SK-N-SH (cell line): ENCODE data around the gene NCOA4. TPM values are rescaled to one million over a fixed set of nuclear protein-coding genes. Genes with fewer than 3 reads are reported as not detected.

Experiments
- CTCF ChIA-PET: fragments of 300-600, 350-600 bp; formaldehyde crosslinking; extraction: SDS; loops from one replicate; lab custom pipeline; 2021; lab: Yijun Ruan, JAX
- POLR2A ChIA-PET: fragments of 350-600 bp; sonication (Branson Sonifier 250); formaldehyde crosslinking; extraction: SDS; loops from one replicate; lab custom pipeline; 2020; ENCODE audit warnings: antibody characterized with exemption, inconsistent platforms; lab: Yijun Ruan, JAX
- DNase-seq: peaks from one replicate; pipeline ENCODE4 v3.0.0; 2012
- H2AFZ ChIP-seq: fragments of 200-600 bp; sonication (generic); 2 replicates; pipeline ENCODE4 v1.8.1; 2016; ENCODE audit warnings: antibody characterized with exemption, mild to moderate bottlenecking, low read depth
- H3F3A ChIP-seq: fragments of 200-600 bp; sonication (generic); replicated peaks from 2 replicates; pipeline ENCODE3; 2016; ENCODE audit warnings: antibody characterized with exemption, mild to moderate bottlenecking; ENCODE audit not compliant: insufficient read depth
- H3K27ac ChIP-seq, 2 experiments: fragments of 200-500 bp in 1 of 2; fragments of 200-600 bp in 1 of 2; sonication (Bioruptor generic) in 1 of 2; sonication (generic), shearing (Covaris generic) in 1 of 2; 2 replicates each; pipeline versions ENCODE4 v1.5.1 to v1.6.1; 2014 to 2016; ENCODE audit warnings: low read depth in 2 of 2, inconsistent platforms in 1 of 2, low read length in 1 of 2, mild to moderate bottlenecking in 1 of 2, mixed read lengths in 1 of 2
- H3K27me3 ChIP-seq: fragments of 200-600 bp; sonication (generic), shearing (Covaris generic); 2 replicates; pipeline ENCODE4 v1.6.1; 2016; ENCODE audit warnings: mixed run types; ENCODE audit not compliant: insufficient read depth
- H3K36me3 ChIP-seq, 2 experiments: fragments of 200-500 bp in 1 of 2; fragments of 200-600 bp in 1 of 2; sonication (Bioruptor generic) in 1 of 2; sonication (generic) in 1 of 2; replicated peaks in 1 of 2; 2 replicates each; pipeline versions ENCODE3 to v1.5.1; 2014 to 2016; ENCODE audit warnings: low read length in 1 of 2, mild to moderate bottlenecking in 1 of 2; ENCODE audit not compliant: insufficient read depth in 2 of 2, control insufficient read depth in 1 of 2
- H3K4me1 ChIP-seq, 2 experiments: fragments of 200-500 bp in 1 of 2; fragments of 200-600 bp in 1 of 2; sonication (Bioruptor generic) in 1 of 2; sonication (generic), shearing (Covaris generic) in 1 of 2; 2 replicates each; pipeline versions ENCODE4 v1.5.1 to v1.6.1; 2014 to 2016; ENCODE audit warnings: low read depth in 1 of 2, low read length in 1 of 2, mixed run types in 1 of 2; ENCODE audit not compliant: insufficient read depth in 2 of 2, control insufficient read depth in 1 of 2
- H3K4me2 ChIP-seq: fragments of 200-600 bp; sonication (generic), shearing (Covaris generic); 2 replicates; pipeline ENCODE4 v1.6.1; 2017; ENCODE audit warnings: mixed run types
- H3K4me3 ChIP-seq, 2 experiments: fragments of 200-500 bp in 1 of 2; fragments of 200-600 bp in 1 of 2; sonication (Bioruptor generic) in 1 of 2; sonication (generic), shearing (Covaris generic) in 1 of 2; 2 replicates each; pipeline versions ENCODE4 v1.5.1 to v1.8.1; 2014 to 2016; ENCODE audit warnings: low read depth in 2 of 2, inconsistent platforms in 1 of 2, low read length in 1 of 2, mild to moderate bottlenecking in 1 of 2, mixed read lengths in 1 of 2, moderate library complexity in 1 of 2
- H3K79me2 ChIP-seq: fragments of 200-600 bp; sonication (generic); 2 replicates; pipeline ENCODE4 v1.8.1; 2017; ENCODE audit warnings: mild to moderate bottlenecking; ENCODE audit not compliant: insufficient read depth
- H3K9ac ChIP-seq: fragments of 200-600 bp; sonication (generic); 2 replicates; pipeline ENCODE4 v1.6.1; 2017; ENCODE audit warnings: mixed run types
- H3K9me2 ChIP-seq: fragments of 200-600 bp; sonication (generic); 2 replicates; pipeline ENCODE4 v1.6.1; 2017; ENCODE audit warnings: mixed run types
- H3K9me3 ChIP-seq: fragments of 200-600 bp; sonication (generic); 2 replicates; pipeline ENCODE4 v1.6.1; 2017; ENCODE audit warnings: mixed run types, mild to moderate bottlenecking, moderate library complexity
- H4K20me1 ChIP-seq: fragments of 200-600 bp; sonication (generic); 2 replicates; pipeline ENCODE4 v1.6.1; 2017; ENCODE audit warnings: mild to moderate bottlenecking, mixed run types; ENCODE audit not compliant: insufficient read depth
- CHD2 ChIP-seq: fragments of 150-350 bp; IDR thresholded peaks from 2 replicates; pipeline ENCODE4 v1.6.1; 2018; ENCODE audit warnings: low read length; ENCODE audit not compliant: partially characterized antibody
- EP300 ChIP-seq, 2 experiments: IDR thresholded peaks; 2 replicates each; pipeline versions ENCODE4 v1.4.0 to v1.6.1; 2012; ENCODE audit warnings: borderline replicate concordance in 1 of 2, low read depth in 1 of 2, low read length in 1 of 2
- EZH2phosphoT487 ChIP-seq: fragments of 200-600 bp; sonication (generic); IDR thresholded peaks from 2 replicates; pipeline ENCODE4 v1.6.1; 2017; ENCODE audit warnings: low read depth, mixed run types, mild to moderate bottlenecking, antibody characterized with exemption, moderate library complexity, borderline replicate concordance
- FOXJ3 ChIP-seq: sonication (generic); formaldehyde crosslinking; IDR thresholded peaks from 2 replicates; pipeline ENCODE4 v1.5.1; 2020; ENCODE audit warnings: mild to moderate bottlenecking, missing genetic modification reagents
- FOXM1 ChIP-seq: IDR thresholded peaks from 2 replicates; pipeline ENCODE4 v1.4.0; 2012; ENCODE audit warnings: low read depth, mild to moderate bottlenecking
- GATA2 ChIP-seq: sonication (generic); formaldehyde crosslinking; IDR thresholded peaks from 2 replicates; pipeline ENCODE4 v1.5.0; 2020; ENCODE audit warnings: mild to moderate bottlenecking, missing genetic modification reagents
- IRF3 ChIP-seq: fragments of 150-350 bp; IDR thresholded peaks from 2 replicates; pipeline ENCODE4 v1.6.1; 2016; ENCODE audit warnings: mild to moderate bottlenecking, low read depth, low read length
- JUND ChIP-seq: IDR thresholded peaks from 2 replicates; pipeline ENCODE4 v1.4.0; 2012
- MEF2A ChIP-seq: IDR thresholded peaks from 2 replicates; pipeline ENCODE4 v1.4.0; 2012; ENCODE audit warnings: low read depth, borderline replicate concordance
- NFIC ChIP-seq: IDR thresholded peaks from 2 replicates; pipeline ENCODE4 v1.4.0; 2012; ENCODE audit warnings: borderline replicate concordance
- NRF1 ChIP-seq: IDR thresholded peaks from 2 replicates; pipeline ENCODE4 v1.6.1; 2012; ENCODE audit warnings: low read depth, mild to moderate bottlenecking, low read length
- PBX3 ChIP-seq: IDR thresholded peaks from 2 replicates; pipeline ENCODE4; 2012
- POLR2AphosphoS5 ChIP-seq: IDR thresholded peaks from 2 replicates; pipeline ENCODE4 v1.6.1; 2012; ENCODE audit warnings: low read depth, low read length
- RCOR1 ChIP-seq: fragments of 150-350 bp; IDR thresholded peaks from 2 replicates; pipeline ENCODE4 v1.6.1; 2017; ENCODE audit warnings: antibody characterized with exemption, low read length
- RFX5 ChIP-seq: IDR thresholded peaks from 2 replicates; pipeline ENCODE4 v1.6.1; 2012; ENCODE audit warnings: mild to moderate bottlenecking, improper control_type of control experiment, low read length
- SMC3 ChIP-seq: IDR thresholded peaks from 2 replicates; pipeline ENCODE4 v1.6.1; 2012; ENCODE audit warnings: low read depth, low read length, improper control_type of control experiment
- YY1 ChIP-seq: IDR thresholded peaks from 2 replicates; pipeline ENCODE4 v1.4.0; 2012; ENCODE audit warnings: low read depth, mild to moderate bottlenecking
- WGBS: methylation state at CpG from one replicate; pipeline ENCODE4 v1.1.6; 2017; ENCODE audit warnings: low lambda C conversion rate; 5-methylcytosine and 5-hydroxymethylcytosine counted together
- polyA plus RNA-seq, 3 experiments: library from polyadenylated mRNA; depleted of rRNA; stranded (reverse); fragments of >200 nt; gene quantifications; 2 replicates each; pipeline ENCODE4 v1.2.3, GENCODE V29; 2012
- TF ChIP-seq, protein P1 (sequence below): IDR thresholded peaks from 2 replicates; pipeline ENCODE4 v1.4.0; 2012; ENCODE audit warnings: low read depth, borderline replicate concordance

Gene NCOA4
- polyA plus RNA-seq, 1 of the 3 experiments (the other 2 are of a cell fraction): 30.3 TPM

DNA sequence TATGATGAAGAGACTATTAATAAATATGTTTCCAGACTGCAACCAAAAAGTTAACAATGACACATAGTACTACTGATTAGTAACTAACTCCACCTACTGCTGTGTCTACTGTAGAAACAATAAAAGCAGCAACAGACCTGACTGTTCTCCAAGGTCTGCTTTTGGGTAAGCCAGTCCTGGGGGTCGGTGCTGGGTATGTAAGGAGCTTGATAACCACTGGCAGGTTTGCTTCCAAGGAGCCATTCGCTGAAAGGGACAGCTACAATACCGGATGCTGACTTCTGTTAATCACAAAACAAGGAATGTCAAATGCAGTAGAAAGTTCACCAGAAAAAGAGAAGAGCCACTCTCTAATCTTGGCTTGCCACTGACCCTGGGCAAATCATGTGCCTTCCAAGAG lies 17.7 kb downstream of the NCOA4 start:
- Histone ChIP-seq H3K27me3 (no peaks in the 10 kb centered on the region), H3K79me2 (peaks cover 33% of the 10 kb centered on the region), H3K36me3 (peaks cover 65 to 76% of the 10 kb centered on the region in 2 experiments), H3K27ac (no peak overlapping the region), H3K4me2 (no peak overlapping the region), H3K4me1 (peaks cover 0 to under 1% of the 10 kb centered on the region in 2 experiments; a peak in 1 of 4 replicates), H3F3A (peaks cover 13% of the 10 kb centered on the region), H3K4me3 (no peak overlapping the region), H2AFZ (no peak overlapping the region), H3K9ac (no peak overlapping the region), H3K9me3 (no peaks in the 10 kb centered on the region), H3K9me2 (no peaks in the 10 kb centered on the region), H4K20me1 (peaks cover 2% of the 10 kb centered on the region; the same call in 1 of the 2 replicates)
- TF ChIP-seq MEF2A (no peak), NRF1 (no peak), JUND (no peak), PBX3 (no peak), EZH2phosphoT487 (no peak), CHD2 (no peak), EP300 (IDR thresholded peaks at IDR 0.05; ENCODE audit: borderline replicate concordance in 1 of 2, low read depth in 1 of 2, low read length in 1 of 2) (no peak), FOXM1 (no peak), SMC3 (no peak), NFIC (no peak), RFX5 (no peak), GATA2 (CRISPR knock-in tag) (no peak), POLR2AphosphoS5 (no peak), IRF3 (no peak), YY1 (no peak), FOXJ3 (no peak), RCOR1 (no peak)
- TF ChIP-seq, protein P1, sequence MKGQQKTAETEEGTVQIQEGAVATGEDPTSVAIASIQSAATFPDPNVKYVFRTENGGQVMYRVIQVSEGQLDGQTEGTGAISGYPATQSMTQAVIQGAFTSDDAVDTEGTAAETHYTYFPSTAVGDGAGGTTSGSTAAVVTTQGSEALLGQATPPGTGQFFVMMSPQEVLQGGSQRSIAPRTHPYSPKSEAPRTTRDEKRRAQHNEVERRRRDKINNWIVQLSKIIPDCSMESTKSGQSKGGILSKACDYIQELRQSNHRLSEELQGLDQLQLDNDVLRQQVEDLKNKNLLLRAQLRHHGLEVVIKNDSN: no peak
- ChIA-PET CTCF (interaction anchor here (1.0 kb wide), 1 partner anchor 14 kb away, joined by 4 read pairs; no protein-coding TSS in a partner anchor), POLR2A (no interaction called here)
- 98% methylated on average over 3 of the region's 3 CpGs for WGBS
- no peak for DNase-seq
